MG63 (cell line): ENCODE results near the gene JMJD1C. TPM values are rescaled to one million over a fixed set of nuclear protein-coding genes. Genes with fewer than 3 reads are reported as not detected.
"Not testable (repeated sequence)": the region's sequence is repeated elsewhere in the genome, so short reads cannot be mapped to it uniquely, and the experiment has no call there.

ENCODE experiments used
- DNase-seq: peaks from one replicate; pipeline ENCODE4 v3.0.0-alpha.2; 2020
- H3K27me3 ChIP-seq: fragments of 250-450 bp; sonication (Bioruptor Pico); 2 replicates; pipeline ENCODE4 v1.5.1; 2020; ENCODE audit warnings: mild to moderate bottlenecking, moderate library complexity
- H3K36me3 ChIP-seq: fragments of 250-450 bp; sonication (Bioruptor Pico); 2 replicates; pipeline ENCODE4 v1.5.1; 2020; ENCODE audit warnings: mild to moderate bottlenecking, moderate library complexity
- H3K4me3 ChIP-seq: fragments of 250-450 bp; sonication (Bioruptor Pico); 2 replicates; pipeline ENCODE4 v1.5.1; 2020; ENCODE audit warnings: mild to moderate bottlenecking, moderate library complexity
- H3K9me3 ChIP-seq: fragments of 250-450 bp; sonication (Bioruptor Pico); 2 replicates; pipeline ENCODE4 v1.5.1; 2020; ENCODE audit warnings: mild to moderate bottlenecking, moderate library complexity
- total RNA-seq: library from RNA; depleted of rRNA; stranded (reverse); fragments of >200 nt; shearing (Covaris generic); gene quantifications from 2 replicates; pipeline ENCODE4 v1.2.3, GENCODE V29; 2014; ENCODE audit warnings: low replicate concordance

JMJD1C gene
- total RNA-seq, 1 experiment from 2014 or later: 14.1 TPM

DNA sequence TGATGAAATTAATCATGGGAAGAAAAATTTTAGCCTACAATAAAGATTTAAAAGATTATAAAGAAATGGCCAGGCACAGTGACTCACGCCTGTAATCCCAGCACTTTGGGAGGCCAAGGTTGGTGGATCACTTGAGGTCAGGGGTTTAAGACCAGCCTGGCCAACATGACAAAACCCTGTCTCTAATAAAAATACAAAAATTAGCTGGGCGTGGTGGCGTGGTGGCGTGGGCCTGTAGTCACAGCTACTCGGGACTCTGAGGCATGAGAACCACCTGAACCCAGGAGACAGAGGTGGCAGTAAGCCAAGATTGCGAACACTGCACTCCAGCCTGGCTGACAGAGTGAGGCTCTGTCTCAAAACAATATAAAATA, 26.5 kb upstream of the JMJD1C start:
- peak; percentile 68 for DNase-seq
- not testable (repeated sequence) for H3K36me3 ChIP-seq, H3K9me3 ChIP-seq, H3K4me3 ChIP-seq, H3K27me3 ChIP-seq

DNA sequence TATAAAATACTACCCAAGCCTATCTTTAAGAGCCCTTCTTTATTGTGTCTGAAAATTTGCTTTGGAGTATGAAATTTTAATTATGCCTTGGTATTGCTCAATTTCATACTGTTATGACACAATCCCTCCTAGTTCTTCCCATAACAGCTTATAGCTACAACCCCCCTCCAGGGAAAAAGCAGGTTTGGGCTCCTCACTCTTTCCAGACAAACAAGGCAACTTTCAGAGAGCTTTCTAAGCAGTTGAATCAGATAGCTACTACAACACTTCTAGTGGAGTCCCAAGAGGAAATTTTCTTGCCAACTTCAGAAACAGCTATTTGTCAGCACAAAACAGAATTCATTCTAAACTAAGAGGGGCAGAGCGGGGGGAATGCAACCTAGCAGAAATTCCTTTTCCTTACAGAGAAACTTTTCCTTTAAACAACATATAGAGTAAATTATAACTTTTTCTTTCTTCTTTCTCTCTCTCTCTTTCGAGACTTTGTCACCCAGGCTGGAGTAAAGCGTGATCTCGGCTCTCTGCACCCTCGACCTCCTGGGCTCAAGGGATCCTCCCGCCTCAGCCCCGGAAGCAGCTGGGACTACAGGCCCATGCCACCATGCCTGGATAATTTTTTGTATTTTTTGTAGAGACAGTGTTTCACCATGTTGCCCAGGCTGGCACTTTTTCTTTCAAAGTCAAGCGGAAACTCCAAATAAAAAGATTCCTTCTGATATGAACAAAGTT, 26.0 kb upstream of the JMJD1C start:
- Histone ChIP-seq H3K36me3 (peaks cover 7% of the 10 kb centered on the region; the same call in 1 of the 2 replicates), H3K27me3 (no peaks in the 10 kb centered on the region), H3K9me3 (no peaks in the 10 kb centered on the region; the same call in 1 of the 2 replicates), H3K4me3 (no peak overlapping the region)
- DNase-seq: peak; percentile 9

DNA sequence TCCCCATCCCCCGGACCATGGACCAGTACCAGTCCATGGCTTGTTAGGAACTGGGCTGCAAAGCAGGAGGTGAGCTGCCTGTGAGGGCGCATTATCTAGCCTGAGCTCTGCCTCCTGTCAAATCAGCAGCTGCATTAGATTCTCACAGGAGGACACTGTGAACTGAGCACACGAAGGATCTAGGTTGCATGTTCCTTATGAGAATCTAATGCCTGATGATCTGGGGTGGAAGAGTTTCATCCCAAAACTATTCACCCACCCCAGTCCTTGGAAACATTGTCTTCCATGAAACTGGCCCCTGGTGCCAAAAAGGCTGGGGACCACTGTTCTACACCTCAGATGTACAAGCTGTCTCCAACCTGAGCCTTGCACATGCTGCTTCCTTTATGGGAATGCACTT, 24.1 kb upstream of the JMJD1C start:
- H3K27me3 ChIP-seq: no peaks in the 10 kb centered on the region
- no peak for DNase-seq
- H3K4me3 ChIP-seq: no peak overlapping the region
- H3K9me3 ChIP-seq: no peaks in the 10 kb centered on the region
- H3K36me3 ChIP-seq: peaks cover 5% of the 10 kb centered on the region; the same call in 1 of the 2 replicates

DNA sequence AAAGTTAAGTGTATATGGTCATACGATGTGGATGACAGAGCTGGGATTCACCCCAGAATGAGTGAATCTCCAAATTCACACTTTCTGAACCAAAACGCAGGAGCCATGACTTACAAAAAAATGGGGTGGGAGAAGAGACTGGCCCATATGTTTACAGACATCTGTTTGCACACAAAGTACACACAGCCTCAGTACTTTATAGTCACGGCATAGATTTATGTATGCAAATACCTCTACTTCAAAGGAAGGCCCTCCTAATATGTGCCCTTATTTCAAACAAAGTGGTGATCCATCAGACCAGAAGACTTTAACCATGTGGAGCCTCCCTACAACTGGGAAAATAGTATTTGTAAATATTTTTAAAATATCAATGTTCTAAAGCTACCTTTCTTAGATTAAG, 22.2 kb upstream of the JMJD1C start:
- no peaks in the 10 kb centered on the region for H3K27me3 ChIP-seq
- H3K4me3 ChIP-seq: no peak overlapping the region
- H3K9me3 ChIP-seq: no peaks in the 10 kb centered on the region
- H3K36me3 ChIP-seq: peaks cover 5% of the 10 kb centered on the region; the same call in 1 of the 2 replicates
- DNase-seq: no peak

DNA sequence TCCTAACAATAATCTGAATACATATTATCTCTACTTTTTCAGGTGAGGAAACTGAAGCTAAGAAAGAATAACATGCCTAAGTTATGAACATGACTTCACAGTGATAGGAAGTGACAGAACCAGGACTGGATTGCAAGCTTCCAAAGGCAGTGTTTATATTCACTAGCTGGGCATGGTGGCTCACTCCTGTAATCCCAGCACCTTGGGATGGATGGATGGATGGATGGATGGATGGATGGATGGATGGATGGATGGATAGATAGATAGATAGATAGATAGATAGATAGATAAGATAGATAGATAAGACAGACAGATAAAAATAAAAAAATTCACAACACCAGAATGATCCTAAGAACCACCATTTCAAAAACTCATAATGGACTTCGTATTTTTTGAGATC, 18.2 kb upstream of the JMJD1C start:
- H3K4me3 ChIP-seq: no peak overlapping the region
- no peak for DNase-seq
- no peaks in the 10 kb centered on the region for H3K36me3 ChIP-seq
- H3K9me3 ChIP-seq: no peaks in the 10 kb centered on the region
- H3K27me3 ChIP-seq: no peaks in the 10 kb centered on the region

DNA sequence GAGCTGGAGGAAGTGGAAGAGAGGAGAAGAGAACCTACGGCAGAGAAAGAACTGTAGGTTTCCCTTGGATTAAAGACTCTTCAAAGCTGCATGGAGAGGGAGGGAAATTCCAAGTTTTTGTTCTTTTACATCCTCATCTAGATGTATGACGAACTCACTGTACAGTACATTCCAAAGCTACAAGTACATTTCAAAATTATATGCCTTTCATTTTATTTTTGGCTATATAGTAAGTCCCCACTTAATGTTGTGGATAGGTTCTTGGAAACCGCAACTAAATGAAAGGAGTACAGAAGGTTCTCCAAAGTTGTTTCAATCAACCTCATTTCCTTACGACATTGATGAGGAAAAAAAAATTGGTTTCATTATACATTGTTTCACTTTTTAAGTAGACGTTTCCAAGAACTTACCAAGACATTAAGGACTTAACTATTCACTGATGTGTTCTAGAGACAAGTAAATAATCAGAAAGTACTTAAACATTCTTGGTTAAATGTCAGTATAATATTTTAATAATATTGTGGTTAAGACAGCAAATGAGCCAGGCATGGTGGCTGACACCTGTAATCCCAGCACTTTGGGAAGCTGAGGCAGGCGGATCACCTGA, 16.1 kb upstream of the JMJD1C start:
- no peak for DNase-seq
- H3K27me3 ChIP-seq: no peaks in the 10 kb centered on the region
- H3K4me3 ChIP-seq: peak overlapping the region; percentile 4; the same call in 1 of the 2 replicates
- no peaks in the 10 kb centered on the region for H3K9me3 ChIP-seq
- no peaks in the 10 kb centered on the region for H3K36me3 ChIP-seq

DNA sequence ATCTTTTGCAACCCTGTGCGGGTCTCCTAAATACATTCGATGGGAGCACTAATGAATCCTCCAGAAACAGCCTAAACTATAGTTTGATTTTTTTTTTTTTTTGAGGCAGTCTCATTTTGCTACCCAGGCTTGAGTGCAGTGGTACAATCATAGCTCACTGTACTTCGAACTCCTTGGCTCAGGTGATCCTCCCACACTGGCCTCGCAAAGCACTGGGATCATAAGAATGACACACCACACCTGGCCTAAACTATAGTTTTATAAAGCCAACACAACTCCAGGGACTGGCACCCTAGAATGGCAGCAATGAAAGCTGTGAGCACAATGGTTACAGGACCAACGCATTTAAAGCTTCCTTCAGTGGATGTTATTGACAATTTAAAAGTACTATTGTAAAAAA, 14.5 kb upstream of the JMJD1C start:
- Histone ChIP-seq H3K36me3 (no peaks in the 10 kb centered on the region), H3K9me3 (no peaks in the 10 kb centered on the region), H3K27me3 (no peaks in the 10 kb centered on the region), H3K4me3 (no peak overlapping the region)
- DNase-seq: no peak

DNA sequence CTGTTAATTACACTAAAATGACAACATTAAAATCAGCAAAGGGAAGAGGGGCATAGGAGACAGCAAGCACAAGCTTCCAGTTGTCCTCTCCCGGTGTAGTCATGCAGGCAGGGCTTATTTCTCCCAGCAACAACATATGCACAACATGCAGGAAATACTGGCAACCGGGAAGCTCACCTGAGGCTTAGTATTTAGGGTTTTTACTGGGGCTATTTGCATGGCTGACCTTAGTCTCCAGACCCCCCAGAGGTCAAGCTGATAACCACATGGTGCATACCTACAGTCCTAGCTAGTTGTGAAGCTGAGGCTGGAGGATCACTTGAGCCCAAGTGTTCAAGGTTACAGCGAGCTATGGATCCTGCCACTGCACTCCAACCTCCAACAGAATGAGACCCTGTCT, 12.8 kb upstream of the JMJD1C start:
- Histone ChIP-seq H3K9me3 (no peaks in the 10 kb centered on the region), H3K4me3 (no peak overlapping the region), H3K27me3 (no peaks in the 10 kb centered on the region), H3K36me3 (no peaks in the 10 kb centered on the region)
- no peak for DNase-seq

DNA sequence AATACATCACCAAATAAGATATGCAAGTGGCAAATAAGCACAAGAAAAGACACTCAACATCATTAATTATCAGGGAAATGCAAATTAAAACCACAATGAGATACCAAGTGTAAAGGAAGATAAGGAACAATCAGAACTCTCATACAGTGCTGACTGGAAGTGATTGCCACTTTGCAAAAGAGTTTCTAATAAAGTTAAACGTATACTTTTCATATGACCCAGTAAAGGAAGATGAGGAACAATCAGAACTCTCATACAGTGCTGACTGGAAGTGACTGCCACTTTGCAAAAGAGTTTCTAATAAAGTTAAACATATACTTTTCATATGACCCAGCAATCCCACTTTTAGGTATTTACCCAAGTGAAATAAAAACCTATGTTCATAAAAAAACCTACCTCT, 12.2 kb upstream of the JMJD1C start:
- no peak for DNase-seq
- no peaks in the 10 kb centered on the region for H3K27me3 ChIP-seq
- H3K9me3 ChIP-seq: no peaks in the 10 kb centered on the region
- H3K36me3 ChIP-seq: no peaks in the 10 kb centered on the region
- no peak overlapping the region for H3K4me3 ChIP-seq

DNA sequence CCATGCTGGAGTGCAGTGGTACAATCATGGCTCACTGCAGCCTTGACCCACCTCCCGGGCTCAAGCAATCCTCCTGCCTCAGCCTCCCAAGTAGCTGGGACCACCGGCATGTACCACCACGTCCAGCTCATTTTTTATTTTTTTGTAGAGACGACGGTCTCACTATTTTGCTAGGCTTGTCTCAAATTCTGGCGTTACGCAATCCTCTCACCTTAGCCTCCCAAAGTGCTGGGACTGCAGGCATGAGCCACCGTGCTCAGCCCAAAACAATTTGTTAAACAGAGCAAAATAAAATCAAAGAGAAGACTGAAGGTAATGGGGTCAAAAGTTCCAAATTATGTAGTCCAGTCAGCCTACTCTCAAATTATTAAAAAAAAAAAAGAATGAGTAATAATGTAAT, 8.7 kb upstream of the JMJD1C start:
- DNase-seq: no peak
- Histone ChIP-seq H3K4me3 (no peak overlapping the region), H3K27me3 (no peaks in the 10 kb centered on the region), H3K36me3 (no peaks in the 10 kb centered on the region), H3K9me3 (no peaks in the 10 kb centered on the region)

DNA sequence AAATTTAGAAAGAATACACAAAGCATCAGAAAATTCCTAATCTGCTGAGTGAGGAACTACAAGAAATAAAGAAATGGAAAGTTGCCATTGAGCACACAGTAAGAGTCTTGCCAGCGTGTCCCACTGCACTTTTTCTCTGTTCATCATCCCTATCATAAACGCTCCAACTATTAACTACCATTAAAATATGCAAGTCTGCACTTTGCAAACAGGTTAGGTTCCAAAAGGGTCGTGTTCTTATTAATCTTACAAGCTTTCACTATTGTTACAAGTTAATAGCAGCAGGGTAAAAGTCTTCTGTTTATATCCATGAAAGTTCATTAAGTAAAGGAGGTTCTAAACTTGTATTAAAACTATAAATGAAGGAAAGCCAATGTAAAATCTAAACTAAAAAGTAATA, 5.2 kb upstream of the JMJD1C start:
- no peak overlapping the region for H3K4me3 ChIP-seq
- H3K27me3 ChIP-seq: no peaks in the 10 kb centered on the region
- no peaks in the 10 kb centered on the region for H3K9me3 ChIP-seq
- H3K36me3 ChIP-seq: no peaks in the 10 kb centered on the region
- DNase-seq: no peak

DNA sequence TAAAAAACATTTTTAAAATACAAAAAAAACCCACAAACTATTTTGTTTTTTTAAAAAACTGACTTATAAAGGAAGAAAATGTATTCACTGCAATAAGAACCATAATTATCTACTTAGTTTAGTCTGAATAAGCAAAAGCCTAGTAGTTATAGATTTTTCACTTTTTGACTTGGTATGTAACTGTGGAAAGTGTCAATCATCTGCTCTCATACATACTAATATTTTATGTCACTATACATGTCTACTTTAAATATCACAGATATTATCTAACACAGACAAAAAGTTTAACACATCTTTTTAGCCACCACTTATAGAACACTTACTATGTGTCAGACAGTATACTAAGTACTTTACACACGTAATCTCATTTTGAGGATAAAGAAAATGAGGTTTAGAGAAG, 3.2 kb upstream of the JMJD1C start:
- H3K36me3 ChIP-seq: no peaks in the 10 kb centered on the region
- no peaks in the 10 kb centered on the region for H3K9me3 ChIP-seq
- no peaks in the 10 kb centered on the region for H3K27me3 ChIP-seq
- H3K4me3 ChIP-seq: no peak overlapping the region
- DNase-seq: no peak

DNA sequence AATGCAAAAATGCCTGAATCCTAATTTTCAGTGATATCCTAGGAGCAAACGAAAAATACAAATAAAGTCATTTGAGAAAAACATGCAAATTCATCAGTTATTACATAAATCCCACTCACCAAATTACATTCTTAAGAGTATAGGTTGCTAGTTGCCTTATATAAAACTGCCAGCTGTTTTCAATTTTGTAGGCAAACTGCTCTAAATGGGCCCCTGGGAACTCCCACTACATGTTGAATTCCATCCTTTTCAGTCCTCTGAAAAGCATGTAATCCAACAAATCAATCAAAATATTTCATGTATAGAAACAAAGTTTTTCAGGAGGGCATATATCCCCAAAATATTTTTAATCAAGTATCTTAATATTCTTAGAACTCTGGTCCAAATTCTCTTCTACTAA, 2.1 kb upstream of the JMJD1C start:
- Histone ChIP-seq H3K36me3 (no peaks in the 10 kb centered on the region), H3K27me3 (no peaks in the 10 kb centered on the region), H3K9me3 (no peaks in the 10 kb centered on the region), H3K4me3 (no peak overlapping the region)
- no peak for DNase-seq

DNA sequence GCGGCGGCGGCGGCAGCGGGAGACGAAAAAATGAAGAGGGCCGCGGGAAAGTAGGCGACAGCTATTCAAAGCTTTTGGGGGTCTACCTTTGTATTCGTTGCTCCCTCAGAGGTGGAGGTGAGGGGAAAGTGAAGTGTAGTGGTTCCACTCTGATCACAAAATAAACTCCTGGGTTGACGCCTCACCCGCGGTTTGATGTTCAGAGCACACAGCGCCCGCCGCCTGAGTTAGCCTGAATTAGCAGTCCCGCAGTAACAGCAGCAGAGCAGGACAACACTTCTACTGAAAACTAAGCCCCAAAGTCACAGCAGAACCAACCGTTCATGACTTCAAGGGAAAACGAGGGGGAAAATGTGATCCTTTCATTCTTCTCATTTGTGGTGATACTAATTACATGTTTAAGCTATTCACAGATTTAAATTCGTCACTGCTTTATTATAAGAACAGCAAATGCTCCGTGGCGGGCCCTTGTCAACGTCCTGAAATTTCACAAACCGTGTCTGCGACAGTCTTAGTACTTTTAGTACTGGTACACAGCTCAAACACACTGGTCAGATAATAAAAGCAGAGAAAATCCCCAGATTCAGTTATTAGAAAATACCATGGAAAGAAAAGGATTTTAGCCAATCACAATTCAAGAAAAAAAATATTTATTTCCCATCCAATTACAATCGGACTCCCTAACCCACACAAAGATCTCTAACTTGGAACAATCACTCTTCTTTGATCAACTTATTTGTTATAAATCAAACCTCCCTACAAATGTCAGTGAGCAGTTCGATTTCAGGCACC, 563 bp upstream of the JMJD1C start:
- Histone ChIP-seq H3K9me3 (no peaks in the 10 kb centered on the region), H3K27me3 (no peaks in the 10 kb centered on the region), H3K36me3 (no peaks in the 10 kb centered on the region; the same call in 1 of the 2 replicates), H3K4me3 (peak overlapping the region; percentile 71)
- DNase-seq: no peak

DNA sequence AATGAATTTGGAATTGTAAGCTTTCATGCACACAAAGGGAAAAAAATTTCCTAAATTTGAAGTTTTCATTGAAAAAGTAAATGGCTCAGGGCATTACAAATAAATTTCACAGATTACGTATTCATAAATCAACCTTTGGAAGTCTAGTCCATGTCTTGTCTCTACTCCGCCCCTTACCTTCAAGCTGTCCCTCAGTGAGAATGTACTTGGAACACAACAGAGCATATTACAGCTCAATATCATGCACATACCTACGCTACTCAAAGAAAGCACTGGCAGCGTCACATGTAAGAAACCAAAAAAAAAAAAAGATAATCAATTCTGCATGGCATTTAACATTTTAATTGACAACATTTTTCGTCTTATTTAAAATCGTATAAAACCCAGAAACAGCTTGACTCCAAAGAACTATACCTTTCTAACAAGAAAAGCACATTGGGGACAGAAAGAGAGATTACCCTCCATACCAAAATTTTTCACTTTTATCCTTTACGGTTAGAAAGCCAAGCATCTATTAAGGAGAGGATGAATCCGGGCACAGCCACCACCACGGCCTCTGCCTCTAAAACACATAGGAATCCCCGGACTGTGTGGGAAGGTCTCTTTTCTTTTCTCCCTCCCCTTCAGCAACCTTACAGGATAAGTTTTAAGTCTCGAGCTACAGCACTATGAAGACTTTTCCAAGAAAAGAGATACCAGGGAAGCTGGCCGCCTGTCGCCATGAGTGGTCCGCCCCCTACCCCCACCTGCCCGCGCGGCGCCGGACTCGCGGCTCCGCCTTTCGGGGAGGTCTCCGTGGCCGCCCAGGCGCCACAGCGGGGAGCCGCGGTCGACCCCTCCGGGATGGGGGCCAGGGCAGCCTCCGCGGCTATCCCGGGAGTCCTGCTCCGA, 1.1 kb downstream of the JMJD1C start:
- Histone ChIP-seq H3K4me3 (peak overlapping the region; percentile 71), H3K9me3 (no peaks in the 10 kb centered on the region), H3K27me3 (no peaks in the 10 kb centered on the region), H3K36me3 (no peaks in the 10 kb centered on the region; the same call in 1 of the 2 replicates)
- no peak for DNase-seq

DNA sequence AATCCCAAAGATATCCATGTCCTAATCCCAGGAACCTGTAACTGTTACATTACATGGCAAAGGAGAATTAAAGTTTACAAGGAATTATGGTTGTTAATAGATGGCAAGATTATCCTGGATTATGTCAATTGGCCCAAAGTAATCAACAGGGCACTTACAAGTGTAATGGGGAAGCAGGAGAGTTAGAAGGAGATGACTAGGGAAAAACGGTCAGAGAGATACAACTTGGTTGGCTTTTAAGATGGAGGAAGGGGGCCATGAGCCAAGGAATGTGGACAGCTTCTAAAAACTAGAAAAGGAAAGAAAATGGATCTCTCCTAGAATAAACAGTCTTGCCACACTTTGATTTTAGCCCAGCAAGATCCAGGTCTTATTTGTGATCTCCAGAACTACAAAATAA, 3.3 kb downstream of the JMJD1C start:
- DNase-seq: no peak

DNA sequence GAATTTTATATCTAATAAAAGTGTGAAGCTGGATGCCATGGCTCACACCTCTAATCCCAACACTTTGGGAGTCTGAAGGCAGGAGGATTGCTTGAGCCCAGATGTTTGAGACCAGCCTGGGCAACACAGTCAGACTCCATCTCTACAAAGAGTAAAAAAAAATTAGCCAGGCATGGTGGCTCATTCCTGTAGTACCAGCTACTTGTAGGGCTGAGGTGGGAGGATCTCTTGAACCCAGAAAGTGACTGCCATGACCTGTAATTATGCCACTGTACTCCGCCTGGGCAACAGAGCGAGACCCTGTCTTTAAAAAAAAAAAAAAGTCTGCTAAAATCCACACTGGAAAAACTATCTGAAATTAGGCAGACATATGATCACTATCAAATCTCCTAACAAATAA, 7.6 kb downstream of the JMJD1C start:
- Histone ChIP-seq H3K9me3 (no peaks in the 10 kb centered on the region), H3K36me3 (no peaks in the 10 kb centered on the region; the same call in 1 of the 2 replicates), H3K4me3 (no peak overlapping the region), H3K27me3 (no peaks in the 10 kb centered on the region)
- DNase-seq: no peak

More for the DNA sequence above, 3.3 kb downstream of the JMJD1C start:
- no peak overlapping the region for H3K4me3 ChIP-seq
- H3K27me3 ChIP-seq: no peaks in the 10 kb centered on the region
- H3K9me3 ChIP-seq: no peaks in the 10 kb centered on the region
- no peaks in the 10 kb centered on the region; the same call in 1 of the 2 replicates for H3K36me3 ChIP-seq
